OCI-LY1 (cell line): ENCODE measurements around the gene PDE1C.

Experiments
- EZH2 ChIP-seq: fragments of 200-600 bp; sonication (generic), shearing (Covaris generic); IDR thresholded peaks from 2 replicates; pipeline ENCODE4 v1.8.0; 2017; ENCODE audit warnings: borderline replicate concordance, mixed run types, mild to moderate bottlenecking, antibody characterized with exemption, low read length, moderate library complexity, mixed read lengths
- TF ChIP-seq, protein P1 (sequence below): fragments of 200-600 bp; sonication (generic), shearing (Covaris generic); IDR thresholded peaks from 2 replicates; pipeline ENCODE4 v1.5.1; 2017; ENCODE audit warnings: mild to moderate bottlenecking, antibody characterized with exemption, low read length, moderate library complexity, mixed read lengths

DNA sequence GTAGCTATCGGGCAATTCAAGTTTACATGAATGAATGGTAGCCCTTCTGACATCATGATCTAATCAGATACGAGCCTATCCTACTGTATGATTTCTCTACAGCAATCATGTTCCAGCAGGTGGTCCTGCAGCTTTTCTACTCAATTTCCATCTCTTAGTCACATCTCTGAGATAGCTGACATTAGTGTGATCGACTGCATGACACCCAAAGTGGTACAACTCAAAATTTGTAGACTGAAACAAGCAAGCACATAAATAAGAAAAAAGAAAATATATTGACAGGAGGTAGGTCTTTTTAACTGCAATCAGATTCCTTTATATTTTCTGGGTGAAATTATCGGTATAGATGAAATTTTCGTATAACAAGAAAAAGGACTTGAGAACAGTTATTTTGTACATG, 251.2 kb downstream of the PDE1C start:
- TF ChIP-seq EZH2: no peak
- TF ChIP-seq, protein P1, sequence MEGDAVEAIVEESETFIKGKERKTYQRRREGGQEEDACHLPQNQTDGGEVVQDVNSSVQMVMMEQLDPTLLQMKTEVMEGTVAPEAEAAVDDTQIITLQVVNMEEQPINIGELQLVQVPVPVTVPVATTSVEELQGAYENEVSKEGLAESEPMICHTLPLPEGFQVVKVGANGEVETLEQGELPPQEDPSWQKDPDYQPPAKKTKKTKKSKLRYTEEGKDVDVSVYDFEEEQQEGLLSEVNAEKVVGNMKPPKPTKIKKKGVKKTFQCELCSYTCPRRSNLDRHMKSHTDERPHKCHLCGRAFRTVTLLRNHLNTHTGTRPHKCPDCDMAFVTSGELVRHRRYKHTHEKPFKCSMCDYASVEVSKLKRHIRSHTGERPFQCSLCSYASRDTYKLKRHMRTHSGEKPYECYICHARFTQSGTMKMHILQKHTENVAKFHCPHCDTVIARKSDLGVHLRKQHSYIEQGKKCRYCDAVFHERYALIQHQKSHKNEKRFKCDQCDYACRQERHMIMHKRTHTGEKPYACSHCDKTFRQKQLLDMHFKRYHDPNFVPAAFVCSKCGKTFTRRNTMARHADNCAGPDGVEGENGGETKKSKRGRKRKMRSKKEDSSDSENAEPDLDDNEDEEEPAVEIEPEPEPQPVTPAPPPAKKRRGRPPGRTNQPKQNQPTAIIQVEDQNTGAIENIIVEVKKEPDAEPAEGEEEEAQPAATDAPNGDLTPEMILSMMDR: no peak
